Neural cell (in vitro differentiated cells): ENCODE measurements around the gene GJD2.
A peak's percentile ranks its signal among the peaks of the same experiment; 100 is the strongest.

Experiments used
- CTCF ChIP-seq: fragments of 450-650 bp; IDR thresholded peaks from 2 replicates; pipeline ENCODE4 v1.5.1; 2014; ENCODE audit warnings: antibody characterized with exemption, mild to moderate bottlenecking, moderate library complexity; ENCODE audit not compliant: poor library complexity, severe bottlenecking
- EP300 ChIP-seq: fragments of 450-650 bp; conservative IDR thresholded peaks from 2 replicates; pipeline ENCODE4 v1.6.1; 2014; ENCODE audit warnings: antibody characterized with exemption, mild to moderate bottlenecking, moderate library complexity; ENCODE audit not compliant: poor library complexity, severe bottlenecking
- EZH2 ChIP-seq: fragments of 200-600, 300-800 bp; shearing (Covaris generic), sonication (generic); IDR thresholded peaks from 2 replicates; pipeline ENCODE4 v1.6.1; 2014; ENCODE audit warnings: antibody characterized with exemption, low read length, borderline replicate concordance, mild to moderate bottlenecking; ENCODE audit not compliant: insufficient read depth, poor library complexity, severe bottlenecking
- RAD21 ChIP-seq: fragments of 450-650 bp; conservative IDR thresholded peaks from 2 replicates; pipeline ENCODE4 v1.6.1; 2014; ENCODE audit warnings: antibody characterized with exemption, mild to moderate bottlenecking, moderate library complexity
- SMC3 ChIP-seq: fragments of 450-650 bp; conservative IDR thresholded peaks from 2 replicates; pipeline ENCODE4 v1.6.1; 2014; ENCODE audit warnings: antibody characterized with exemption, mild to moderate bottlenecking, moderate library complexity; ENCODE audit not compliant: poor library complexity
- TAF1 ChIP-seq: IDR thresholded peaks from 2 replicates; pipeline ENCODE4 v1.6.1; 2012; ENCODE audit warnings: low read depth

DNA sequence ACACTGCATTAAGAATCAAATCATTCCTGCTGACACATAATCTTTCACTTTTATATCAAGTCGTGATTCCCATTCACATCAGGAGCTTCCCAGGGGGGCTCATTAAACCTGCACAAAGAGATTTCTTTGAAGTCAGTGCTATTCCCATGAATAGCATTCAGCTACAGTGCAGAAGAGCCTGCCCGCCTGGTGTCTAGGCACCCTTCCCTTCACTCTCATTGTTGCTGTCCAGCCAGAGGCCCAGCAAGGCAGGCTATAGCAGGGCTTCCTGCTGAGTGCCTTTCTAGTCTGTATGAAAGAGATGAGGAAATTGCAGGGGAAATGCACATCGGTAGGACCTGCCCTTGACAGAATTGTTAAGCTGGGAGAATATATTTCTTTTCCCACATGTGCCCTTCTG lies 4.5 kb upstream of the GJD2 start:
- TF ChIP-seq EZH2 (no peak), CTCF (no peak), SMC3 (no peak), TAF1 (no peak), RAD21 (no peak), EP300 (peak; percentile 72)
